Tongue (tissue), 2 donors: Measurements from ENCODE around the gene CD47. TPM values are rescaled to one million over a fixed set of nuclear protein-coding genes. Genes with fewer than 3 reads are reported as not detected.

Experiments used
- DNase-seq: peaks from one replicate; pipeline ENCODE4 v3.0.0-alpha.2; 2015
- total RNA-seq: library from RNA; depleted of rRNA; stranded (reverse); fragments of >200 nt; gene quantifications from one replicate; pipeline ENCODE4 v1.2.3, GENCODE V29; 2014

Gene CD47
- total RNA-seq, 1 donor from 2014 or later: 121 TPM

DNA sequence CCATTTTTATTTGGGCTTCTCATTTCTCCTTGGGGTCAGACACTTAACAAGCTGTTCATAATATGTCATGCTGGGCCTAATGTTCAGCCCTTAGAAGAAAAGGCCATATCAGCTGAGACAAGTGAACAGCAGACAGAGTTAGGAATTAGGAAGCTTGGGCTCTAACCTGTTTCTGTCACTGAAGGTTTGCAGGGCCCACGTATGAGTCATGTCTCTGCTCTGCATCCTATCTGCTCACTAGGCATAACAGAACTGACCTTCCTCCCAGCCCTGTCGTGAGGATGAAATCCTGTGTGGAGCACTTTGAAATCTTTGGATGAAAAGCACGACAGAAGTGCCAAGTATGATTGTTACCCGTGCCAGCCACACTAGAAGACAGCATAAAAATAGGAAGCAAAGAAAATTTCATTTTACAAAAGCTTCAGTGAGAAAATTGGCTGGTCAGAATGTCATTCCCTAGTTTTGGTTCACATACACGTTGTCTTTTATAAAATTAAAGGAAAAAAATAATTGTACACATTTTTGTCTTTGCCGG lies 26.5 kb upstream of the CD47 start:
- DNase-seq: no peak

GRCh38 chr3:108114423-108115065 lies 23.7 kb upstream of the CD47 start:
- DNase-seq: no peak

- DNase-seq: no peak
These were observed 23.1 kb upstream of the CD47 start for GRCh38 chr3:108113975-108114374.

GRCh38 chr3:108110934-108111333 lies 20.1 kb upstream of the CD47 start:
- no peak for DNase-seq

DNA sequence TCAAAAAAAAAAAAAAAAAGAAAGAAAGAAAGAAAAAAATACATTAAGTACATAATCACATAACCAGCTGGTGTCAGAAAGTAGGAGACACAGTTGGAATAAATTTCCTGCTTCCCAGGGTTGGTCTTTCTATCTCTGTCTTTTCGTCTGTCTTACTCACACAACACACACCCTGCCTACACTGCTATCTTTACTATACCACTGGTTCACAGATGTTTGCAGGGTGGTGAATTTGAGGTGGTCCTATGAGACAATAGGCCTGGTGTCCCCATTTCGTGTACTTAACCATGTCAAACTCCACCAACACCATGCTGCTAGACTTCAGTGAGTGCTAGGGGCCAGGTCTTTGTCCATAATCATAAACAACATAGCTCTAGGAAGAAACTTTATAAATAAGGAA lies 17.6 kb upstream of the CD47 start:
- DNase-seq: no peak

GRCh38 chr3:108106449-108106848 lies 15.6 kb upstream of the CD47 start:
- DNase-seq: no peak

DNA sequence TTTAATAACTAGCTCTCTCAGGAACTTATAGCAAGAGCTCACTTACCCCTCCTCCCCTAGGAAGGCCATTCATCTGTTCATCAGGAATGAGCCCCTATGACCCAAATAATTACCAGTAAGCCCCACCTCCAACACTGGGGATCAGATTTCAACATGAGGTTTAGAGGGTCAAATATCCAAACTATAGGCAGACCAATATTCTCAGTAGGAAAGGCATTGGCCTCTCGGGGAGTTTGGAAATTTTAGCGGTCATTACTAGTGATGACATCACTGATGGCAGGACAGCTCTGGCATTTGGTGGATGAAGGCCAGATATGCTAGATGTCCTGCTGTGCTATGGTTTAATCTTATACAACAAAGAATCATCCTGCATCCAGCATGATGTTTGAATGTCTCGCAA lies 15.2 kb upstream of the CD47 start:
- DNase-seq: no peak

DNA sequence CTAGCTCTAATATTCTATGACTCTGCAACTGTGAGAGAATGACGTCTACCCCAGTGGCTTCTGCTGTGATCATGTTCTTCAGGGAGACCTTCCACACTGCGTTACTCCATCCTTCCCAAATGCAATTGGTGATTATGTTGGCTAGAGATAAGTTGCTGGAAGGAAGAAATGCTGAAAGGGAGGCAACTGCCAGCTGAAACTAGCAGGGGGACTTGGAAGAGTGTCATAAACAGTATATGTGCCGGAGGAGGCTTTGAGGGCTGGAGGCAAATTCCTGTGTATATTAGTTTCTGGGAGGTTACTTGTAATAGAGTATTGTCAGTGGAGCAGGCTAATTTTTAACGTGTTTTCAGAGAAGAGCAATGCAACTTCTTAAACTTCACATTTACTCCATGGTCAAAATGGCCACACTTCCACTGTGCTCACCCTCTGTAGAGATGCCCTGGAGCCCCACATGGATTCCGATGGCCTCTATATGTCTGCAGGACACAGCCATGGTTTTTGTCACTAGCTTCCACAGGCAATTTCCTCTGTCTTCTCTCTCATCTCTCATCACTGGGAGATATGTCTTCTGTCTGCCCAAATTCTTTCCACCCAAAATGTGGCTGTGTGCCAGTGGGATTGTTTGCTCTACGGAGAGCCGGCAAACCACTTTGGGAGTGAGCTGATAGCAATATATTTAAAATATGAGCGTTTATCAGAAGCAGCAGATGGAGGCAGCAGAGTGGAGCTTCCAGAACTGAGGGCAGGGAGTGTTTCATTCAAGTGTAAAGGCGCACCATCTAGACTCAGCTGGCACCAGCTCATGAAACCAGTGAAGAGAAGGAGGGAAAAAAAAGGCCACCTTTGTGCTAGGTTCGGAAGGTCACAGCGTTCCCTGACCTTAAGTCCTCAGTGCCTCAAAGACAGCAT lies 13.3 kb upstream of the CD47 start:
- peak; percentile 62 for DNase-seq

DNA sequence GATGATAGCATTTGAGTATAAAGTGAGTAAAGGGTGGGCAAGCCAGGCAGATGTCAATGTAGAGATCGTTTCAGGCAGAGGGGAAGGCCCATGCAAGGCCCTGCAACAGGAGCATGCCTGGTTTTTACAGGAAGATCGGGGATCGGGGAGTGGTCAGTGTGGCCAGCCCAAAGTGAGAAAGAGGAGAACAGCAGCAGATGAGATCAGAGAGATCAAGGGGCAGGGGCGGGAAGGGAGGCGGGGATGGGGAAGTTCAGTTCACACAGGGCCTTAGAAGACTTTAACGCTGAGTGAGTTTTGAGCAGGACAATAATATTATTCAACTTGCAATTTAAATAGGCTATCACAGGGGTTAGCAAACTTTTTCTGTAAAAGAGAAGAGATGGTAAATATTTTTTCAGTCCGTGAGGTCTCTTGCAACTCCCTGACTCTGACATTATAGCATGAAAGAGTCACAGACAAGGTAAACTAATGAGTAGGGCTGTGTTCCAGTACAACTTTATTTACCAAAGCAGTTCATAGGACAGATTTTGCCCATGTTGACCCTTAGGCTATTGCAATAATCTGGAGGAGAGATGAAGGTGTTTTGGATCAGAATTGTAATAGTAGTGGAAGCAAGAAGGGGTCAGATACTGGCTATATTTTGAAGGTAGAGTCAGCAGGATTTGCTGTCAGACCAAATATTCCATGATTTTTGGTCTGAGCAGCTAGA lies 12.4 kb upstream of the CD47 start:
- no peak for DNase-seq

DNA sequence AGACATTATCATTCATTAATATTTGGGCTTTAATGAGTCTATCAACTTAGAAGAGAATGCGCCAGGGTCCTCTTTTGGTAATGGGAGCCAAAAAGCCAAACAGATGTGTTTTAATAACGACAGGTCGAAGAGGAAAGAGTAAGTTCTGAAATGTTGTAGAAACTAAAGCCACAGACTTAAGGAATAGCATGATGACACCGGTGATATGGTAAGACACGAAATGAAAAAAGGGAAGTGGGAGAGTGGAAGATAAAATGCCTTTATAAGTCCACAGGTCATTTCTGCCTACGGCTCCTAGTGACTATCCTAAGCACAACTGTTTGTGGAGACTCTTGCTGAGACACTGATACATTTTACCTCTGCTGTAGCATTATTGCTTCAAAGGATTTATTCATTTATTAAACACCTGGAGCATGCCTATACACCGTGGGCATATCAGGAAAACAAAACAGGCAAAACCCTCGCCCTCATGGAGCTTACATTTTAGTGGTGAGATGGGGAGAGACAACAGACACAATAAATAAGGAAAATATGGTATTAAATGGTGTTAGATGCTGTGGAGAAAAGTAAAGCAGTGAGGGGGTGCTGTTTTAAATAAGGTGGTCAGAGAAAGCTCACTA lies 11.7 kb upstream of the CD47 start:
- DNase-seq: no peak

DNA sequence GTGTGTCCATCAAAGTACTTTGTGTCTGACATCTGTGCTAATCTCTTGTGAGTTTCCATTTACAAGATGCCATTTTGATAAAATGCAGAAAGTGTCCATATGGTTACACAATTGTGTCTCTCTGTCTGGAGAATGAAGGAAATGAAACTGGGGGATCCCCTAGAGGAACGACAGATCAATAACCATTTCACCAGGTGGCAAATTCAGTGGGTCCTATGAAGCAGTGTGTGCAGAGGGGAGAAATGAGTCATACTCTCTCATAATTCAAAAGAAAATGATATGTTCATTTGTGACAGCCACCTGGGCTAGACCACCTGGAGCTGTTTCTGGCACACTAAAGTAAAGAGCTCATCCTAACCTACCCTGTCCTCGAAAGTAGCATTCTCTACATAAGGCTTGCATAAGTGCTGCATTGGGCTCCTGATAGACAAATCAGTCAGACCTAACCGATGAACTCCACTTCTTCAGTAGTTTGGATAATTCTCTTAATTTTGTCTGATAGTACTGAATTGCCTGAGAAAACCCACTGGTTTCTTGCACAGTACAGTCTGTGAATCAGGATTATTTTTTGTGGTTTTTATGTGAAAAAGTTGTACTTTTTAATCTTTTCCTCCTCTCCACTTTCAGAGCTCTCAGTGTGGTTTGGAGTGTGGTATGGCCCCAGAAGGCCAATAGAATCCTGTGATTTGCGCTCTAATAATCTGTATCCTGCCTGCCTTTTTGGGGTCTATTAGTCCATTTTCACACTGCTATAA lies 10.3 kb upstream of the CD47 start:
- no peak for DNase-seq

DNA sequence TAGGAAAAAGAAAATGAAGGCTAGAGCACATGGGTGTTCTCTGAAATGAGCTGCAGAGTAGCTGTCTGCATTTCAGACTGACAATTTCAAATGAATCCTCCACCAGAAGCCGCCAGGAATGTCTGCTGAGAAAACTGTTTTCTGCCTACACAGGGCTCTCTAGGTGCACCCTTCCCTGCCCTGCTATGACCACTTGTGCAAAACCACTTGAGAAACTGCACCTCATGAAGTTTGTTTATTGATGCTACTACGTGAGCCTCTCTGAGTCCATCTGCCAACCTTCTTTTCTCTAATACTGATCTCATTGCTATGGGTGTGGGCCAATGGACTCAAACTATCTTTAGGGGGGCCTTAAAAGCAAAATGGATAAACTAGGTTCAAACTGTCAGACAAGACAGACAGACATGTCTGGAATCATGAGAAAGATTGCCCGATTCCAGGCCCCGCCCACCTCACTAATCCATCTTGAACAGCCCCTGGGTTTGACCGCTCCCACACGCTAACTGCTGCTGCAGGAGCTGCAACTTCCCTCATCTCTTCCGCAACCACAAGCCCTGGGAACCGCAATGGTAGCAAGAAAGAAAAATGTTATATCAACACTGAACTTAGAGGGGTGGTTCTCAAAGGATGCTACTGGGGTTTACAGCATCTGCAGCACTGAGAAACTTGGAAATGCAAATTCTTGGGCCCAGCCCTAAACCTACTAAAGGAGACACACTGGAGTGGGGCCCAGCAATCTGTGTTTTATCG lies 9.0 kb upstream of the CD47 start:
- DNase-seq: no peak

DNA sequence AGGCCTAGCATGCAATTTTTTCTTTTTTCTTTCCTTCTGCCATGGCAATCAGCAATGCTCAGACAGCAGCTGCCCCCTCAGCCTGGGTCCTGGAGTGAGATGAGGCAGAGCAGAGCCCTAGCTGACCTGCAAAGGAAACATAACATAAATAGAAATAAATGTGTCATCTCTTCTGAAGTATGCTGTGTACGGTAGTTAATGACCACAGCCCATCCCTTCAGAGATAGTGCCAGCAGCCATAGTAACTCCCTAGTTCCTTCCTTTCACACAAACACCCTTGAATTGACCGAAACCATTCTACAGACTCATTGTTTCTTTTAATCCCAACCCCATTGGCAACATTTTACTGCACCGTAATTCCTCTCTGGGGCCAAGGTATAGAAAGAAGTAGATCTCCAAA lies 8.4 kb upstream of the CD47 start:
- DNase-seq: no peak

DNA sequence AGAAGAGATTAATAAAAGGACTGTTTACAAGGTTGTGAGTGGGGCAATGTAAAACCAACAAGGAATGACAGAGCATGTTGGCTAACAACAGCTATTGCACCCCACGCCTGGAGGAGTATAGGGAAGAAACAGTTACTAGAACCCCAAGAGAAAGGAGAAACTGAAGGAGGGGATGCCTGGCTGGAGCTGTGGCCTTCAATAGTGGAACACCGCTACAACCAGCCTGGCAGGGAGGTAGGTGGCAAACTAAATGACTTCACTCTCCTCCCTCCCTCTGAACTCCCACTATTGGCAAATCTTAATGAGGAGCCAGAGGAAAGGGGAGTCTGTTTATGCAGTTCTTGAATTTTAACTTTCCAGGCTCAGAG lies 7.2 kb upstream of the CD47 start:
- DNase-seq: no peak

DNA sequence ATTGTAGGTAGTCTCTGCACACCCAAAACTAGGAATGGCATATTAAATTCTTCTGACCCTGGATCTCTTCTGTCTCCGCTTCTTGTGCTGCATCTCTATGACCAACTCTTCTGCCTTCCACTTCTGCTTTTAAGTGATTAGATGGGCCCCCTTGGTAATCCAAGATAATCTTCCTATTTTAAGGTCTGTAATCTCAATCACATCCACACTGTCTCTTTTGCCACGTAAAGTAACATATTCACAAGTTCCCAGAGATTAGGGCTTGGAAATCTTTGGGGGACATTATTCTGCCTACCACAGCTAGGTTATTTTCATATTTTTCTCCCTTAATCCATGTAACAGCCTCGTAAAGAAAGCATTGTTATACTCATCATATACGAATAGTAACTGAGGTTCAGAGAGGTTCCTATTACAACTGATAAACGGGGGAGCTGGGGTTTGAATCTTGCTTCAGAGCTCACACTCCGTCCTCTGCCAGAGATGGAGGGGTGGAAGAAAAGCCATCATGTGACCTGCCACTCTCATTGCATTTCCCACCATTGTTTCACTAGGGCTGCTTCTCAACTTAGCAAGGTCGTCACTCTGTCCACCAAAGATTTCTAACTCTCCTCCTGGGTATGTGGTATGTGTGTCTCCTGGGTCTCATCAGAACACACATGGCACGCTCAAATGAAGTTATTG lies 6.6 kb upstream of the CD47 start:
- DNase-seq: no peak

DNA sequence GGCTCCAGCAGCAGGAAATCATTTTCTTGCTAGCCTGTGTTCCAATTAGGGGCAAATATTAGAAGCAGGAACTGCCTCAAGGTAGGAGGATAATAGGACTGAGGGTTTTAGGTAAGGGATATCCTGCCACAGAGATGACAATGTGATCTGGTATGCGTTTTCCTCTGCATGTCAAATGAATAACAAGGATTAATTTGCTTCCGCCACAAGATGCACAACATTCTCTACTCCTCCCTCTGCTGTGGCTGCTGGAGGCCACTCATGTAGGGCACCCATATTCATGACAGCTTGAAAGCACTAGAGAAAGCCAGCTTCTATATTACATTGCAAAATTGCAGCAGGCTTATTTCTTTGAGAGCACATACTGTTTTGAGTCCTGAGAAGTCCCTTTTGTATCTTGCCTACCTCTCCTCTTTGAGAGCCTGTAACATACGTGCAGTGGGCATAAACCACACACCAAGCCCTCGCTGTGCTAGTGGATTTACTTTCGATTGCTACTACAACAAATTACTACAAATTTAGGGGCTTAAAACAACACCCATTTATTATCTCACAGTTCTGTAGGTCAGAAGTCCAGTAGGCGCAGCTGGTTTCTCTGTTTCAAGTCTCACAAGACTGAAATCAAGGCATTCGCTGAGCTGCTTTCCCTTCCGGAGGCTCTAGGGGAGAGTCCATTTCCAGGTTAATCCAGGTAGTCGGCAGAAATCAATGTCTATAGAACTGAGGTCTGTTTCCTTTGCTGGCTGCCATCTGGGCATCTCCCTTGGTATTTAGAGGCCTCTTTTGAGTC lies 5.9 kb upstream of the CD47 start:
- DNase-seq: no peak

DNA sequence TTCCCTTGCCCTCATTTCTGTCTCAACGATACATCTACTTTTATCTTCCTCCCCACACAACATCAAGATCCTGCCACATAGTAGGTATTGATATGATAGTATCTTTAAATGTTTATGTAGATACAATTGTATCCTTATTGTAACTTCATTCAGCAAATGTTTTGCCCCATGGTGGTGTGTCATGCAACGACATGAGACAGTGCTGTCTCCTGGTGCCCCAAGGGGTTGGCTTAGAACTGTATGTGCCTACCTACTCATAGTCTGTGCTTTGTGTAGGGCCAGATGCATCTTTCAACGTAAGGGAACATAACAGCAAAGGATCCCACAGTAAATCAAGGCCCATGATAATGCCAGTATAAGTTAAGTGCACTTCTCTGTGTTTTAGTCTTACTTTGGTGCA lies 2.8 kb upstream of the CD47 start:
- DNase-seq: no peak

DNA sequence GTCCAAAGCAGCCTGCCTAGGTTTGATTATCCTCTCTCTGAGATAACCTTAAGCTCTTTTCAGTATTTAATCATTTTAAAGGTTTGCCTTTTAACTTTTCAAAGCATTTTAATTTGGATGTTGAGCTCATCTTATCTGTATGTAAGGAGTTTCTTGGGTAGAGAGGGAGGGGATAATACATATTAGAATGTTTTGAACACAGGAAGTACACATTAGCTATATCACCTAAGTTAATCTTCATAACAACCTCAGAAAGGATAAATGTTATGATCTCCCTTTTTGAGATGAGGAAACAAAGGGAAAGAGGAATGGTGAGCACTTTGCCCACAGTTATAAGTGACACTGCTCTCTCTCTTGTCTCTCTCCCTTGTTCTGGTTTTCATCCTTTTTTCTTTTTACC lies 2.2 kb upstream of the CD47 start:
- no peak for DNase-seq

- DNase-seq: peak; percentile 57
These were observed 1.7 kb upstream of the CD47 start for GRCh38 chr3:108092501-108092900.
